ENCODE measurements around the gene HLA-DPA1.
"Not testable (repeated sequence)": the region's sequence is repeated elsewhere in the genome, so short reads cannot be mapped to it uniquely, and the experiment has no call there.

Gene HLA-DPA1

DNA sequence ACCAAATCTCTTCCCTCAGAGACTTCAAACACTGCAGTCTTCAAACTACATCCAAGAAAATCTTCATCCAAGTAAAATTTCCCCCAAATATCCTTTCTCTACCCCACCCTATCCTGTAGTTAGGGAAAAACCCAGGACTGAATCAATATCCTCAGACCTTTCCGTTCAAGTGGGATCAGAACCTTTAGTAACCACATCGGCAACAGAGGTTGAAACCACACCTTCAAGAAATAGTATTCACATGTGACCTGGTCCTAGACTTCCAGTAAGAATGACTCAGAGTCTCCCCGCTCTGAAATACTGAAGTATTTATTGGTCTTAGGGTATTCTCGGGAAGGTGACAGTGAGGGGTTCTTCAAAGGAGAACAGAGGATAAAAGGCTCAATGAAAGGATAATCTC, 8.7 kb downstream of the HLA-DPA1 start:
- DNase-seq (ENCODE audit: low read depth): no peak

DNA sequence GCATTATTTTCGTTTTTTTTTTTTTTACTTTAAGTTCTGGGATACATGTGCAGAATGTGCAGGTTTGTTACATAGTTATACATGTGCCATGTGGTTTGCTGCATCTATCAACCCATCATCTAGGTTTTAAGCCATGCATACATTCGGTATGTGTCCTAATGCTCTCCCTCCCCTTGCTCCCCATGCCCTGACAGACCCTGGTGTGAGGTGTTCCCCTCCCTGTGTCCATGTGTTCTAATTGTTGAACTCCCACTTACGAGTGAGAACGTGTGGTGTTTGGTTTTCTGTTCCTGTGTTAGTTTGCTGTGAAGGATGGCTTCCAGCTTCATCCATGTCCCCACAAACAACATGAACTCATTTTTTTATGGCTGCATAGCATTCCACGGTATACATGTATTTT, 10.0 kb downstream of the HLA-DPA1 start:
- not testable (repeated sequence) for DNase-seq (ENCODE audit: low read depth)

DNA sequence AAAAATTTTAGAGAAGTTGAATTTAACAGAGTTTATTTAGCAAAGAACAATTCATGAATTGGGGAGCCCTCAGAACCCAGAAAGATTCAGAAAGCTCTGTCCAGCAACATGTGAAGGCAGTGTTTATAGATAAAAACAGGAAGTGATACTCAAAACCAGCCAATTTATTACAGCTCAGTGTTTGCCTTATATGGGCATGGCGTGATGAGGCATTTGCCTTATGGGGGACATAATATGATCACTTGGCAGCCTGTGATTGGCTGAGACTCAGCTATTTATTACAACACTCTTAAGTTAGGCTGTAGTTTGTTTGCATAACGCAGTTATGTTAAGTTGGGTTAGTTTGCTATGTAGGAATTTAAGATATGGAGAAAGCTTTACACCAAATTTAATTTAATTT, 11.5 kb downstream of the HLA-DPA1 start:
- DNase-seq (ENCODE audit: low read depth): no peak

DNA sequence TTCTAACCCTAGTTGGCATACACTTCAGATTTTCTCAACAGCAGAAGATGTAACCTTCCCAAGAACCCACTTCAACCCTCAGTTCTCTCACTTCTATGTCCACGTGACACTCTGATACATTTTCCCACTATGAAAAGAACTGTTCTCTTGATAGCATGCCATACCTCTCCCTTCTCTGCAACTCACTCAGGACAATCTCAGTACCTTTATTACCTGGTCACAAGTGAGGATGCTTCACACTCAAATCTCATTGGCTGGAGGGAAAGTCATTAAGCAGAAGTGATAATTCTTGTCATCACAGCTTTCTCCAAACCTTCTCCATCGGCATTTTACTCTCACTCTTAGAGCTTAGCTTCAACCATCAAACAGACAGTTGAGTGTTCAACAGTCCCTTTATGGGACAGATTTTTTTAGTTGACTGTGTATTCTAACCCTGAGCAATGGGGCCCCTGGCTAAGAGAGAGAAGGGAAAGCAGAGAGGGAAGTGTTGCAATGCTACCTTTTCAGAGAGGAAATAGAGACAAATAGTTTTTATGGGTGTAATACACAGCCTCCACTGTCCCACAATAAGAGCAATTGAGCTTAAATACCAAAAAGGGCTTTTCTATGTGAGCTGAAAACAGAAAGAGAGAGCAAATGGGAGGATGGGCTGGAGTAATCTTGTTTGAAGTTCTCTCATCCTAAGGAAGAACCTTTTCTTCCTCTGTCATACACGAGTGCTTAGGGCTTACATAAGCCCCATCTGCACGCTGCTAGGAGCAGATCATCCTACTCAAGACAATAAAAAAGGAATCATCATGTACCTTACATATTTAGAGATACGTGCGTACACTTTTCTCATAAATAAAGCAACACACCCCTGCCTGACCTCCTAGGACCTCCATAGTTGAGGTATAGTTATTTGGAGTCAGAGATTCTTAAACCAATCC, 16.0 kb downstream of the HLA-DPA1 start:
- no peak for DNase-seq (ENCODE audit: low read depth)

DNA sequence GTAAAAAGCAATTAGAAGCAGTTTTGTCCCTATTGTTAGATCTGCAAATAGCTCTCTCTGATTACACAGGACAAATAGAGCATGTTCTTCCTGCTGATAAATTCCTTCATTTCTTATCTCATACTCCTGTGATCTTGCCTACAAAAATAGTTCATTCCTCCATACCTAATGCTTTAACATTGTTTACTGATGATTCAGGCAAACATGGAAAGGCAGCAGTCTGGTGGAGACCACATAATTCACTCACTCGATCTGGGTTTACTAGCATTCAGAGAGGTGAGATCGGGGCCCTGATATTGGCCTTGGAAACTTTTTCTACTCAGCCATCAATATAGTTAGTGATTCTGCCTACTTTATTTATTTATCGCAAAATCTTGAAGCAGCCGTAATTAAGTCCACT, 20.2 kb downstream of the HLA-DPA1 start:
- DNase-seq (ENCODE audit: low read depth): no peak

DNA sequence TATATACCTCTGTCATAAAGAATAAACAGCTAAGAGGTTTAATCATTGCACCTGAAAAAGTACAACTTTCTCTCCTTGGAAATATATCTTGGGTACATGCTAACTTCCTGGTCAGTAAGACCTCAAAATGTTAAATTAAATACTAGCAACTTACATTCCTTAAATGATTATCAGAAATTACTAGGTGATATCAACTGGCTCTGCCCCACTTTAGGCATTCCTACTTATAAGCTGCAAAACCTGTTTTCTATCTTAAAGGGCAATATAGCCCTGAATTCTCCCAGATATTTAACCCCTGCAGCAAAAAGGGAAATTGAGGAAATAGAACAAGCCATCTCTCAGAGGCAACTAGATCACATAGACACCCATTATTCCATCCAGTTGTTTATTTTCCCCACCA, 20.8 kb downstream of the HLA-DPA1 start:
- no peak for DNase-seq (ENCODE audit: low read depth)

DNA sequence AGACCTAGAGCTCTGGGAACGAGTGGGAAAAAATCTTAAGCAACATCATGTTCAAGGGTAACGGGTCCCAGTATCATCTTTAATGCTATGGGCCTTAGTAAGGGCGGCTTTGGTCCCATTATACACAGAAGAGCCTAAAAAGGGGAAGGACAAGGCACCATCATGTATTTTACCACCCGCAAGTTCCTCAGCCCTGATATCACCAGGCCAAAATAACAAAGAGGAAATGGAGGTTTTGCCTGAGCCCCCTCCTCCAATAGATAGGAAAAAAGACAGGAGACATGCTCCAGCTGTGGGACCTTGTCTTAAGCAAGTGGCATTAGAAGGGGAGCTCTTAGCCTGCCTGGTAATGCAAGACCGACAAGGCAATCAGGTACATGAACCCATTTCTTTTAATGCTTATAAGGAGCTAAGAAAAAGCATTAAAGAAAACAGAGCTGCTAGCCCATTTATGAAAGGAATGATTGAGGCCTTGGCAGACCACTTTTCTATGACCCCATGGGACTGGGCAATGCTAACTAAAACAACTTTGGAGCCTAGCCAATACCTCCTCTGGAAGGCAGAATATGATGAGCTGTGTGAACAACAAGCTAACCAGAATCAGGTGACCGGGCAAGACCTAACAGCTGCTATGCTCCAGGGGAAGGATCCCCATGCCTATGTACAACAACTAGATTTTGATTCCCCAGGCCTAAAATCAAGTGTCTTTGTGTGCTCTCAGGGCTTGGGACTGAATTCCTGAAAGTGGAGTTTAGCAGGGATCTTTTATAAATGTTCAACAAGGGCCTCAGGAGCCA, 23.2 kb downstream of the HLA-DPA1 start:
- DNase-seq (ENCODE audit: low read depth): no peak

DNA sequence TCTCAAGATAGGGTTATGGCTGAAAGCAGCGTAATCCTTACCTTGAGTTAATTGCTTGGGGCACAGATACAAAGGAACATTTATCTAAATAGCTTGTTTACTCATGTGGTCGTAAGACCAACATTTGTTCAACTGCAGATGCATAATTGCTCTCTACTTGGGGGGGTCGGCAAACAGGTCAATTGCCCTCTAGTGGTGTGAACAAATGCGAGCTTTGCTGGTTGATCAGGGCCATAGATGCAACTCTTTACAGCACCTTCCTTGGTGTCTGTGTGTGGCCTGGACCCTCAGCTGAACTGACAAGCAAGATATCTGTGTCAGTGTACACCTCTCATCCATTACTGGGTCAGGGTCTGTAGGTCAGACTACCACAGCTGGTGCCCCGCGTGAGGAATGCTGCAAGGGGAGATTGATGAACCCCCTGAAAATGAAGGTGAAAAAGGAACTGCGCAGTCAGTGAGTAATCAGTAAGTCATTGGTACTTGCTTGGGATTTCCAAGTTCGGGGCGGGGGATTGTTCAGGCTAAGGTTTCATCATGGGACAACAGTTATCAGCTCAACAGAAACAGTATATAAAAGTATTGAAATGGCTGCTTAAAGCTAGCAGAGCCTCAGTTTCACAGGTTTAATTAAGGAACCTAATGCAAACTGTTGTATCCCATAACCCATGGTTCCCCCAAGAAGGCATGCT, 24.0 kb downstream of the HLA-DPA1 start:
- no peak for DNase-seq (ENCODE audit: low read depth)

DNA sequence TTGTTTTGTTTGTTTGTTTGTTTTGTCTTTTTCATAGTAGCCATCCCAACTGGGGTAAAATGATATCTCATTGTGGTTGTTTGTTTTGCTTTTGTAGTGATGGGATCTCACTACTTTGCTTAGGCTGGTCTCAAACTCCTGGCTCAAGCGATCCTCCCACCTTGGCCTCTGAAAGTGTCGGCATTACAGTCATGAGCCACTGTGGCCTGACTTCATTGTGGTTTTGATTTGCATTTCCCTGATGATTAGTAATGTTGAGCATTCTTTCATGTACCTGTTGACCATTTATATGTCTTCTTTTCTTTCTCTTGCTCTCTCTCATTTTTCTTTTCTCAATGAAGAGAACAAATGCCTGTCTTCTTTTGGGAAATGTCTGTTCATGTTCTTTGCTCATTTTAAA, 33.3 kb downstream of the HLA-DPA1 start:
- DNase-seq (ENCODE audit: low read depth): no peak

DNA sequence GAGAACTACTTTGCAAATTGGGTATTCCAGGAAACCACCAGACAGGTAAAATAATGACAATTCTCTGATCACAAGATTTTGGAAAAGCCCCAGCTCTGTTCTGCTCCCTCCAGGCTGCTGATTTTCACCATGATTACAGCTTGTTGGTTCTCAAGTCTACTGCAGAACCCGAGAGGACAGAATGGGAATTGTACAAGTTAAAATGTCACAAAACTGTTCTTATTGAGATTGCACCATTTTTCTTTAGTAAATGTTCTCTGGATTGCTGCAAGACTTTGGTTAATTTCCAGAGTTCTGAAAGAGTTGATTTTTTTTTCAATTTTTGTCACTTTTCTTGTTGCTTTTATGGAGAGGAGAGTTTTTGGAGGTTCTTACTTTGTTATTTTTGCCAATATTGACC, 36.9 kb downstream of the HLA-DPA1 start:
- no peak for DNase-seq (ENCODE audit: low read depth)

DNA sequence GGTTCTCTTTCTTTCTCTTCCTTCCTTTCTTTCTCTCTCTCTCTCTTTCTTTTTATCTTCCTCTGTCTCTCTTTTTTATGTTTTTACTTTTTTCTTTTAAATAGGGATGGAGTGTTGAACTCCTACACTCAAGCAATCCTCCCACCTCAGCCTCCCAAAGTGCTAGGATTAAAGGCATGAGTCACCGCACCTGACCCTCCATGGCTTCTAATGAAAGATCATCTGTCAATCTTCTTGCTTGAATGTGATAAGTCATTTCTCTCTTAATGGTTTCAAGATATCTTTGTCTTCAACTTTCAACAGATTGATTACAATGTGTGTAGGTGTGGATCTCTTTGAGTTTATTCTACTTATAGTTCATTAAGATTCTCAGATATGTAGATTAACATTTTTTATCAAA, 38.9 kb downstream of the HLA-DPA1 start:
- DNase-seq (ENCODE audit: low read depth): no peak

DNA sequence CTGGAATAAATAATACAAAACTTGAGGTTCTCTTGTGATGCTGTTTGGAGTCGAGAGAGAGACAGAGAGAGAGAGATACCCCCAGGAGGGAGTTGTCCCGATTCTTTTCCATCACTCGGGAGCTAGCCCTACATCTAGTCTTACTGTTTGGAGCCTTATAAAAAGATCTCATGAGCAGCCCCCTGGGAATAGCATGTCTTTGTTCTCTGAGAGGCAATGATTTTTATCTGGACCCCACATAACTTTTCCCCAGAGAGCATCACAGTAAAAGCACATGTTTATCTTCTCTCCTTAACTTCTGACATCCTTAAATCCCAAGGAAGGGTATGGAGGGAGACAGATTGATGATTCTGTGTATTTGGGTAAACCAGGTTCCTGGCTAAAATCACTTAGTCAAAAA, 43.2 kb downstream of the HLA-DPA1 start:
- DNase-seq (ENCODE audit: low read depth): no peak

DNA sequence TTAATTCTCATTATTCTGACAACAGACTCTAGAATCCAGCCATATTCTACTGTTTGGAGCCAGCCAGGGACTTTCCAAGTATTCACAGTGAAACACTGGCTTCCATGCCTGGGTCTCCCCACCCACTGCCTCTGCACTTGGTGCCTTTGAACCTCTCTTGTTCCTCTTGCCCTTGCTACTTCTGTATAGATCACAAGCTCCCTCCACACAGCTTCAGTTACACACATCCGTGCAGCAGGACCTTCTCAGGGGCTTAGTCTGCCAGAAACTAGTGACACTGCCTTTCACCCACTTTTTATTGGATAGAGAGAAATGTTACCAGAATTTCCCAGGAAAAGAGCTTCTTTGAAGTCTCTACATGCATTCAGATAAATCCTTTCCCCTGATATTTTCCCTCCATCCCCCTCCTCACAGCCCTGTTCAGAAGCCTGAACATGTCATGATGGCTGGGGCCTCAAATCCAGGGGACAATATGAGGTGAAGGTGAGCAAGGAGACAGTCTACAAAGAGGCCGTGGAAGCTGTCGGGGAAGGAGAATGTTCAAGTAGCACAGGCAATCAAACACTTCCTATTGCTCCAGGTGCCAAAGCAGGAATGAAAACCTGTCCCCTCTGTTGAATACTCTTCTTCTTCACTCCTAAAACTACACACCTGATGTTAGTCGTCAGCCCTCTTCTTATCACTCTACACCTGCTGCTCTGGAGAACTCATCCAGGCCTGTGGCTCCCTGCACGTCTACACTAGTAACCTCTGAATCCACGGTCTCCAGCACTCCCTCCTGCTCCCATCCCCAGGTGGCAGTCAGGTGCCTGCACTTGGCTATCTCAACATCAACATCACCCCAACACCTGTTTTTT, 43.9 kb downstream of the HLA-DPA1 start:
- no peak for DNase-seq (ENCODE audit: low read depth)

DNA sequence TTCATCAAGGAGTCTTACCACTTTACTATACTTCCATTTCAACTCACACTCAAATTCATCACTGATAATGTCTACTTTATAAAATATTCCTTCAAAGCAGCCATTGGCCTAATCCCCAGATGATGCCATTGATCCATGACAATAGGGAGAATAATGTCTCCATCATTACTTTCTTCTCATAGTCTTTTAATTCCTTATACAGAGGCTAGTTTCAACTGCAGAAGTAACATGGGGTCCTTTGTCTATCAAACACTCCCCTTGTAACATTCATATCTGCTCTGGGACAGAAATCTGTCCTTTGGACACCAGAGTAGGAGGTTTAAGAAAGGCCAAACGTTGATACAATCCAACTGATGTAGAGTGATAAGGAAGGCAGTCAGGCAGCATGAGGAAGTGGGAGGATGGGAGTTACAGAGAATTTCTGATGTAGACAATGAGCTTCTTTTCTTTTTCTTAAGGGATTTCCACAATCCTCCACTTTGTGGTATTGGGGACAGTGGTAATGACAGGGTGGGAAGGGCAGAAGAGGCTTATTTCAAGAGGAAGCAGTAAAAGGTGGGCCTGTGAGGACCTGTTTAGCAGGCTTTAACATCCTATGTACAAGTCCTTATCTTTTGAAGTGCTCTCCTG, 45.1 kb downstream of the HLA-DPA1 start:
- DNase-seq (ENCODE audit: low read depth): no peak

DNA sequence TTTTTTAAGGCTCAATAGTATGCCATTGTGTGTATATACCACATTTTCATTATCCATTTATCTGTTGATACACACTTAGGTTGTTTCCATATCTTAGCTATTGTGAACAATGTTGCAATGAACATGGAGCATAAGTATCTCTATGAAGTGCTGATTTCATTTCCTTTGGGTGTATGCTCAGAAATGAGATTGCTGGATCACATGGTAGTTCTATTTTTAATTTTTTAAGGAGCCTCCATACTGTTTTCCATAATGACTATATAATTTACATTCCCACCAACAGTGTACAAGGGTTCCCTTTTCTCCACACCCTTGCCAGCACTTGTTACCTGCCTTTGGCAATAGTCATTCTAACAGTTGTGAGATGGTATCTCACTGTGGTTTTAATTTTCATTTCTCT, 48.9 kb downstream of the HLA-DPA1 start:
- no peak for DNase-seq (ENCODE audit: low read depth)

DNA sequence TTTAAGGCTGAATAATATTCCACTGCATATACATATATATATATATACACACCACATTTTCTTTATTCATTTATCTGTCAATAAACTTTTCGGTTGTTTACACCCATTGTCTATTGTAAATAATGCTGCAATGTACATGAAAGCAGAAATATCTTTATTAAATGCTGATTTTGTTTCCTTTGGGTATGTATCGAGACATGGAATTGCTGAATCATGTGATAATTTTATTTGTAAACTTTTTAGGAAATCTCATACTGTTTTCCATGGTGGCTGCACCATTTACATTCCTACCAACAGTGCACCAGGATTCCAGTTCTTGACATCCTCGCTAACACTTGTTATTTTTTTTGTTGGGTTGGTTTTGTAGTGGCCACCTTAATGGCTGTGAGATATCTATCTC, 49.9 kb downstream of the HLA-DPA1 start:
- DNase-seq (ENCODE audit: low read depth): no peak

DNA sequence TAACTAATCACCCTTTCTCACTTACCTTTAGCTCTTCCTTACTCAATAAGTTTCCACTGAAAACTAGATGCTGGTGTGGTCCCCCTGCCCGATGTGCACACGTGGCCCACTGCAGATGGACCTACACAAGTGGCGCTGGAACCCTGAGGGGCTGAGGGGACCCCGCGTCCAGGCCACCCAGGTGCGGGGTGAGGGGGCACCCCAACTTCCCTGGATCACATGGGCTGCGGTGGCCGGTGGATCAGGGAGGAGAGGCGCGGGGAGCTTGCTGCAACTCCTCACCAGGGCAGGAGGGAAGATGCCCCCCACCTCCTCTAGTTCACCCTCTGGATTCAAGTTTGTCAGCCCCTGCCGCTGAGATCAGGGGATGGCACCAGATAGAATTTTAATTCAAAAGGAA, 51.5 kb downstream of the HLA-DPA1 start:
- no peak for DNase-seq (ENCODE audit: low read depth)

DNA sequence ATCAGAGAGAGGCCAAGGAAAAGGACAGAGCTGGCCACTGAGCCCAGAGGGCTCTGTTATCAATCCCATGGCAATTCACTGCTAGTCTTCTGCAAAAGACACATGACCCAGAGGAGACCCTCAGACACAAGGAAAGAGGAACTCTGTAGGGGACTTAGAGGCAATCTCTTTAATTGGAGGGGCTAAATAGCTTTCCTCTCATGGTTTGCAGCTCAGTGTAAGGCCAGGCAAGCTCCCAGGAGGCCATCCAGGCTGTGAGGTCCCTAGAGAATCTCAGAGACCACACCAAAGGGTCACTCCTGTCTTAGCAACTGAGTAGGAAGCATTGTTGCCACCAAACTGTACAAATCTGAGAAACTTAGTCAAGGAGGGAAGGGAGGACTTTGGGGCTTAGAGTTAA, 54.1 kb downstream of the HLA-DPA1 start:
- no peak for DNase-seq (ENCODE audit: low read depth)

DNA sequence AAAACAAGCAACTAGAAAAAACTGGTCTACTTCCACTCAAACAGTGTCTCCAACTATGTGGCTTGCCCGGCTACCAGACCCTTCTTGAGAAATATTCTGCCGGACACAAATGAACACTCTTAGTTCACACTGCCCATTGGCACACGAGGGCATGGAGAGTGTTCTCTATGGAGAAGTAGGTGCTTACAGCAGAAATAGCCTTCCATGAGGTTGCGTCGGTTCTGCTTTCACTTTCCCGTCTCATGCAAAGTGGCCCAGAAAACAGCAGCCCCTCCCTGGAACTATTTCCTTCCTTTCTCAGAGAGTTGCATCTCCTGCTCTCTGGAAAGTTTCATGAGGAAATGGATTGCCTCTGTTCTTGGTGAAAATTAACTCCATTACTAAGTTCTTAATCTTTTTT, 54.5 kb downstream of the HLA-DPA1 start:
- DNase-seq (ENCODE audit: low read depth): no peak

DNA sequence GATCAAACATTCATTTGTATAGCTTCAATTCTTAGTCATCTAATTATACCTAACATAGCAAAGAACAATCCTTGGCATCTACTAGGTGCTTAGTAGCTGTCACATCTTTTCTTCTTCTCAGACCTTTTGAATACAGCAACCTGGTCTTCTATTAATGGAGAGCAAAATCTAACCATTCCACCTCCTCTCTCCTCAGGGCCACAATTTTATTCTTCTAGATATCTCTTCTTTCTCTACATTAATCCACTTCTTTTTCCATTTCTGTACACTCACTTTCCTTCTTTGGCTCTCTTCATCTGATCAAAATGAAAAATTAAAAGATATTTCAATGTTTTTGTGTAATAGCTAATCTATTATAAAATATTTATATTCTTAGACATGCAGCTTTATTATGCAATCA, 55.0 kb downstream of the HLA-DPA1 start:
- DNase-seq (ENCODE audit: low read depth): no peak

DNA sequence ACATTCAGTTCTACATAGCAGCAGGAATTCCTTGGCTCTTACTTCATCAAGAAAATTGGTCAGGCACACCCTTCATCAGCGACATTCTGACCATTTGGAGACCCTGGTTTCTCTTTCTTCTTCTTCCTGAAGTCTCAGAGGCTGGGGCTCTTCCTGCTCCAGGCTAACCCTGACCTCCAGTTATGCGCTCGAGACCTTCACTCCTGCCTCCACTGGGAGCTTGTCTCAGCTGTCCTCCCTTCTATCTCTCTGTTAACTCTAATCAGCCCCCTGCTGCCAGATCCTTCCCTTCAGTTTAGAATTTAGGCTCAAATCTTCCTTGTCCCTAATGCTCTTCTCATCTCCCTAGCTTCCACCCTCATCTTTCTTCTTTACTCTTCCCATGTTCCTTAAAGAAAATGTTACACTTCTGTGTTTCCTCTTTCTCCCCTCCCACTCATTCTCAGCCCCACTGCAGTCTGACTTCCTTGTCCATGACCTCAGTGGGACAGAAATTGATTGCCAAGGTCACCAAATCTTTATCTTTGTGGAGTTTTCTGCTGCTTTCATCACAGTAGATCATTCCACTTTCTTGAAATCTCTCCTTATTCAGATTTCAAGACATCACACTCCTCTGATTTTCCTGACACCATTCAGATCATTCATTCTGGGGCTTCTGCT, 55.6 kb downstream of the HLA-DPA1 start:
- DNase-seq (ENCODE audit: low read depth): no peak

Data from HS-27A (cell line).